GM12875 (cell line): ENCODE measurements around the gene FRZB.

Experiments used
- H3K4me3 ChIP-seq: one replicate; pipeline ENCODE4 v1.5.1; 2011; ENCODE audit warnings: low read depth, low read length, control low read depth
- TF ChIP-seq, protein P1 (sequence below): IDR thresholded peaks from 2 replicates; pipeline ENCODE4 v1.5.1; 2011; ENCODE audit warnings: low read depth, mild to moderate bottlenecking, control low read depth, inconsistent platforms, low read length, moderate library complexity, borderline replicate concordance; ENCODE audit not compliant: insufficient read depth

Gene FRZB

DNA sequence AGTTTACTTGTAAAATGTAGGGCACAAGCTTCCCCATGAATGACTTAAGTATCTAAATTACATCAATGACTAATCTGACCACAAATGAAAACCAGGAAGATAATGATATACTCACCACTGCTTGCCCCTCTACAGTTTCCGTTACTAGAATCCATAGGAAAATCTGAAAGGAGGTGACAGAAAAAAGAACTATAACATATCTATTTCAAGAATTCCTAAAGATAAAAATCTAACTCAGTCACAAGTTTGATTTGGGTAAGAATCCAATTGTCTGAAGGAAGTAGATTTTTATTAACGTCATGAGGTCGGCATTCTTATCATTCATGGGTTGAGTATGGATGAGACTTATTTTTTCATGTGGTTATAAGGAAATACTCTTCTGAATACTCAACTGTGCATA lies 7.8 kb downstream of the FRZB start:
- TF ChIP-seq, protein P1, sequence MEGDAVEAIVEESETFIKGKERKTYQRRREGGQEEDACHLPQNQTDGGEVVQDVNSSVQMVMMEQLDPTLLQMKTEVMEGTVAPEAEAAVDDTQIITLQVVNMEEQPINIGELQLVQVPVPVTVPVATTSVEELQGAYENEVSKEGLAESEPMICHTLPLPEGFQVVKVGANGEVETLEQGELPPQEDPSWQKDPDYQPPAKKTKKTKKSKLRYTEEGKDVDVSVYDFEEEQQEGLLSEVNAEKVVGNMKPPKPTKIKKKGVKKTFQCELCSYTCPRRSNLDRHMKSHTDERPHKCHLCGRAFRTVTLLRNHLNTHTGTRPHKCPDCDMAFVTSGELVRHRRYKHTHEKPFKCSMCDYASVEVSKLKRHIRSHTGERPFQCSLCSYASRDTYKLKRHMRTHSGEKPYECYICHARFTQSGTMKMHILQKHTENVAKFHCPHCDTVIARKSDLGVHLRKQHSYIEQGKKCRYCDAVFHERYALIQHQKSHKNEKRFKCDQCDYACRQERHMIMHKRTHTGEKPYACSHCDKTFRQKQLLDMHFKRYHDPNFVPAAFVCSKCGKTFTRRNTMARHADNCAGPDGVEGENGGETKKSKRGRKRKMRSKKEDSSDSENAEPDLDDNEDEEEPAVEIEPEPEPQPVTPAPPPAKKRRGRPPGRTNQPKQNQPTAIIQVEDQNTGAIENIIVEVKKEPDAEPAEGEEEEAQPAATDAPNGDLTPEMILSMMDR: no peak
- H3K4me3 ChIP-seq: no peak overlapping the region

DNA sequence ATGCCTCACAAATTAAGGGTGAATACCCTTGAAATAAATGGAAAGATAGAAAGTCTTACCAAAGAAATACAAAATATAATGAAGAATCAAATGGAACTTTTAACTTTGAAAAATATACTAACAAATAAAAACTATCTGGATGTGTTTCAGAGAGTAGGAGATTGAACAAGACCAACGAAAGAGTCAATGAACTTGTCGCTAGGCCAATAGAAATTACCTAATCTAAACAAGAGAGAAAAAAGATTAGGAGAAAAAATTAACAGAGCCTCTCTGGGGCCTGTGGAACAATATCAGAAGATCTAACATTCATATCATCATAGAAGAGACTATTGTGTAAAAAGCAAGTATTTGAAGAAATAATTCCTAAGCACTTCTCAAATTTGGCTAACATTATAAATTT lies 11.1 kb downstream of the FRZB start:
- H3K4me3 ChIP-seq: no peak overlapping the region
- TF ChIP-seq, protein P1: no peak

DNA sequence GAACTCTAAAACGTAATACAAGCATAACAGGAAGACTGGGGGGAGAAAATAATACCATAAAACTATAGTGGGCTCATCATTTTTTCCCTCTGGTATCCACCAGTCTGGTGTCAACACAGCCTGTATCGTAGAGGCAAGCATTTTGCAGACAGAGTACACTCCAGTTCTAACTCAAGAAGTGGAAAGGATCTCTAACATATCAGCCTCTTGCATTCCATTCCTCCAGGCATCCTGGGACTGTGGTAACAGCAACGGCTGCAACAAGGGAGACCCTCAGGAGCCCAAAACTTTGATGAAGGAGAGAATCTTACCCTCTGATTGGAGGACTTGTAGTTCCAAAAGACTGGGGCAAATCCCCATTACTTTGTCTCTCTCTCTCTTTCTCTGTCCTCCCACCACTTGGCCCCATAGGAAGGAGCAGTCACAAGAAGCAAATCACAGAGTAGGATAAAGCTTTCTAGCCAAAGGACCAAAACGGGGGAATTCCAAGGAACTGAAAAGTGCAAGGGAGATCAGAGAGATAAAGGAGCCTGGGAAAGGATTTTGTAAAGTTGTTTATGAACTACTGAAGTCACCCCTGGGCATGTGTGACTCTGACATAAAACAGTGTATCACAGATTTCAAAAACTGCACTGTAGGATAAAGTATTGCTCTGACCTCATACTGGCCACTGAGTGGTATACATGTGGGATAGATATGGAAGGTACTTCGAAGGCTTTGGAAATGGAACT lies 11.9 kb downstream of the FRZB start:
- no peak overlapping the region for H3K4me3 ChIP-seq
- TF ChIP-seq, protein P1: no peak

DNA sequence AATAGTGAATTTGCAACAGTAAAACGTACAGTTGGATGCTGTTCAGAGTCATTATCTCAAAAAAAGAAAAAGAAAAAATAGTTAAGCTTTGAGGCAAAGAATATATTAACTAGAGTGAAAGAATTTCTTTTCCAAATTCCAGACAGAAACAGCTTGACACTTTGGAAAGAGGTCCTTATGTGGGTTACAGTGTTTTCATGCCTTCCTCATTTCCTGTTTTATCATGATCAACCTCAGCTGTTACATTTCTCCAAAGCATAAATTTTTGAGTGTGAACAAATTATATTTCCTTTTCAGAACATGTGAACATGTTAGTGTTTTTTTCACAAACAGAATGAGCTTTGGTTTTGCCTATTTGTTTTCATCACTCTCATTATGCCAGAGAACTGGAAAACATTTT lies 13.6 kb downstream of the FRZB start:
- H3K4me3 ChIP-seq: no peak overlapping the region
- TF ChIP-seq, protein P1: no peak

DNA sequence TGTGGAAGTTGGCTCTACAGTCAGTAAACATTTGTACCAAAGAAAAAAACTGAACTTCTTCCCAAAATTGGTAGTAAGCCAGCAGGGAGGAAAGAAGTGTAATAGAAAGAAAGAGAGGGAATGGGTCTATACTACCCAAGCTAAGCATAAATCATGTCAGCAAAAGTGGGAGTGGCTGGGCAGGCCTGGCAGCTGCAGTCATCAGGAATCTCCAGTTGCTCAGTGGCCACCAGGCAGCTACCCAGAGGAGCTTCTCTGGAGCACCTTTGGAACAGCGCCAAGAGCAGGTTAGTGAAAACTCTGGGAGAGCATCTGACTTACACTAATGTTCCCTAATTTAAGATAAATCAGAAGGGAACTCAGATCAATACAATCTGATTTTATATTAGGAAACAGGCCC lies 14.3 kb downstream of the FRZB start:
- TF ChIP-seq, protein P1: no peak
- H3K4me3 ChIP-seq: no peak overlapping the region

DNA sequence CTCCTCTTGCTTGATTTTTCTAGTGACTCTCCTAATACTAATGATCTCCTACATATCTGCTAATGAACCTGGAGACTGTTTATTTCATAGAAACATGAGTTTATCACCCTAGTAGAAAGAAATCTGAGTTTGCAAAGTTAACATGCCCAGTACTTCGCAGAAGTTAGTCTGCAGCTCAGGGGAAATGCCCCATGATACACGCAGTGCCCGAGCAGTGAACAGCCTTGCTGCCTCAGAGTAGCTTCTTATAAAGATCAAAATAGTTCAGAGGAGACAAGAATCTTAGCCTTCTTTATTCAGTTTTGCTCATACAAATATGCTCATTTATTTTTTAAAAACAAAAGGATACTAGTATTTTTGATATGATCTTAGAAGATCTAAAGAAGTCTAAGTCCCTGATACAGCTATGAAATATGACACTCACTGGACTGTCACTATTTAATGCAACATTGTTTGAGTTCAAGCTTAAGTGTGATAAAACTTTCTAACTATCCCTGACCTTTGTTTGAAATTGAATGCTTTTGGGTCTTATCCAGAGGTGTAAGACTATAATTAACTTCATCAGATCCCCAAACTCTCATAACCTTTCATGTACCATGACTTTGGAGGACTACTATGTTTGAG lies 20.5 kb downstream of the FRZB start:
- TF ChIP-seq, protein P1: no peak
- no peak overlapping the region for H3K4me3 ChIP-seq

DNA sequence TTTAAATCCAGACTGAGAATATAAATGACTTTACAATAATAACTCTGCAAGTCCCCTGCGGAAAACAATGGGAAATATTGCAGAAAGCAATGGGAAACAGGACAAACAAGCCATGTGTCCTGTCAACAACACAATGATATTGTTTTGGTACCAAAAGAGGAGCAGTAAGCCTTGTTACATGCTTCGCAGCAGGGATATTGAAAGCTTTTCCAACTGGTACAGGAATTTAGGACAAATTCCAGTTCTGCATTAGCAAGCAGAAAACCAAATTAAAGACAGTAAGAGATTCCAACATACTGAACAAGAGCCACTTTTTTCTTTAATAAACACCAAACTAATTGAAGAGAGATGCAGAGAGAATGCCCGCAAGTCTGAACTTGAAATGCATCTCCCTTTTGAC lies 30.0 kb downstream of the FRZB start:
- no peak overlapping the region for H3K4me3 ChIP-seq
- TF ChIP-seq, protein P1: no peak
